GM13977 (cell line): ENCODE data around the gene NR1H4.

ENCODE experiments used
- DNase-seq: peaks from one replicate; pipeline ENCODE4 v3.0.0; 2012; ENCODE audit warnings: low spot score
- CTCF ChIP-seq: IDR thresholded peaks from 2 replicates; pipeline ENCODE4 v1.5.1; 2012; ENCODE audit warnings: mild to moderate bottlenecking, control low read depth; ENCODE audit not compliant: insufficient read depth; ENCODE audit errors: extremely low read depth, missing control alignments
- in situ Hi-C: fragments of 300-500 bp; cut with MboI; formaldehyde crosslinking; loops from one replicate; pipeline ENCODE4 v1.12.0; 2022; ENCODE audit warnings: low sequenced_read_pairs, low pct_unique_long_range_greater_than_20kb, mixed read lengths, inconsistent platforms; ENCODE audit not compliant: unreplicated experiment

NR1H4 gene

GRCh38 chr12:100529756-100530350 is 56.2 kb downstream of the NR1H4 start:
- TF ChIP-seq CTCF = no peak
- in situ Hi-C loops = no loop called here
- no peak for DNase-seq

DNA sequence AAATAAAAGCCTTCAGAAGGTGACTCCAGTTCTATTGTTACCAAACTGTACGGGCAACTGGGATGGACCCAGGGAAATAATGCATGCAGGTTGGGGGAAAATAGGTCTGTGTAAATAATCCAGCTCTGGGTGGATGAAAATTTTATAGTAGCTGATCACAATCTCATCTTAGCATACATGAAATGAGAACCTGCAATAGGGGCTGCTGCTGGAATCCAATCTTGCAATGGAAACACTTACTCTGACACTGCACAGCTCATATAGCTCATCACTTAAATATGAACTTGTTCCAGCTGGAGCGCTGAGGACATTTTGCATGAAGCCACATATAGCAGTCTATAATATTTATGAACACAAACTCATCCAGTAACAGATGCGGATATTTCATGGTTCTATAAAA is 59.7 kb downstream of the NR1H4 start:
- no peak for TF ChIP-seq CTCF
- DNase-seq = no peak
- in situ Hi-C loops = no loop called here

DNA sequence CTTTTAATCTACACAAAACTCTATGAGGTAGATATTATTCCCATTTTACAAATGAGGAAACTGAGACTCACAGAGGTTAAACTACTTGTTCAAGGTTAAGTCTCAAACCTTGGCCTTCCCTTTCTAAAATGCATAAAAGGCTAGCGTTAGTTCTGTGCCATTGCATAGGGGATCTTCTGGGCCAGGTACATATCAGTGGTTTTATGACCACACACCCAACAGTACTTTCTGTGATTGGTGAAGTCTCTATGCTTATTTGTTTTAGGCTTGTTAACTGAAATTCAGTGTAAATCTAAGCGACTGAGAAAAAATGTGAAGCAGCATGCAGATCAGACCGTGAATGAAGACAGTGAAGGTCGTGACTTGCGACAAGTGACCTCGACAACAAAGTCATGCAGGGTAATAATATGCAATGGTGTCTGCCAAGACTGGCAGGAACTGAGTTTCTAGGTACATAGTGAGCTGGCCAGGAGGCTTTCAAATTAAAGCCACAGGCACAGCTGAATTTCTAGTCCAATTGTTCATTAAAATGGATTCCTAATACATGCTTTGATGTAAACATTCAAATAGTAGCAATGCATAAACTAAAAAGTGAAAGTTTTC is 61.1 kb downstream of the NR1H4 start:
- in situ Hi-C loops = no loop called here
- no peak for DNase-seq

GRCh38 chr12:100539202-100539601 is 65.5 kb downstream of the NR1H4 start:
- in situ Hi-C loops = no loop called here
- TF ChIP-seq CTCF = no peak
- DNase-seq = no peak

More for the DNA sequence above, 61.1 kb downstream of the NR1H4 start:
- TF ChIP-seq CTCF = no peak

- no peak for DNase-seq
- in situ Hi-C loops = no loop called here
- no peak for TF ChIP-seq CTCF
Measured at GRCh38 chr12:100544165-100544564, 70.5 kb downstream of the NR1H4 start.

GRCh38 chr12:100545092-100545491 is 71.4 kb downstream of the NR1H4 start:
- in situ Hi-C loops = no loop called here
- no peak for TF ChIP-seq CTCF
- no peak for DNase-seq

DNA sequence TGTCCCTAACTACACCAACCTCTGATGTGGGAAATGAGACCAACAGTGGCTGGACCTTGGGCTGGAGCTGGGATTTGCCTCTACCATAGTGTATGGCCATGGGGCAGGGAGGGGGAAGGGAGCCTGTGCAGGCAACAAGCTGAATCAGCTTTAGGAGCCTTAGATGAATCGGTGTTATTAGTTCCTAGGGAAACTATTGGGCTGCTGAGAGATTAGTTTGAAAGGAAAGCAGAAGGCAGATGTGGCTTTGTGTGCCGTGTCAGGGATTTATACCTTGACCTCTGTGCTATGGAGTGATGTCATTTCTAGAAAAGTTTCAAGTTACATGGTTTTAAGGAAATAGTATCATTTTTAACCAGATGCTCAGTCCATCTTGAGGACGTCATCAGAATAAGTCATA is 80.3 kb downstream of the NR1H4 start:
- DNase-seq = no peak
- in situ Hi-C loops = loop anchor here (25.0 kb wide), 1 partner anchor 317 kb away; no protein-coding TSS in a partner anchor
- TF ChIP-seq CTCF = no peak
